GM23338 (cell line): ENCODE results near the gene ADAMTS15.

Source experiments
- CTCF ChIP-seq, 2 experiments: fragments of 200-600 bp in 1 of 2; sonication (generic) in 1 of 2; conservative IDR thresholded peaks; 2 replicates each; pipeline versions ENCODE4 v1.5.1 to v1.6.1; 2016 to 2017; ENCODE audit warnings: antibody characterized with exemption in 2 of 2, low read depth in 2 of 2, mild to moderate bottlenecking in 2 of 2, moderate library complexity in 1 of 2
- POLR2AphosphoS5 ChIP-seq: IDR thresholded peaks from 2 replicates; pipeline ENCODE4 v1.6.1; 2016; ENCODE audit warnings: antibody characterized with exemption, low read depth
- REST ChIP-seq: IDR thresholded peaks from one replicate; pipeline ENCODE4 v1.6.1; 2018; ENCODE audit warnings: antibody characterized with exemption; ENCODE audit not compliant: unreplicated experiment

- TF ChIP-seq POLR2AphosphoS5 (no peak), CTCF (conservative IDR thresholded peaks at IDR 0.05; ENCODE audit: low read depth in 2 of 2) (no peak), REST (no peak)
Measured at GRCh38 chr11:130462101-130462885, 13.8 kb downstream of the ADAMTS15 start.
